DOHH2 (cell line): Measurements from ENCODE around the gene ERFL.

Source experiments
- H3F3A ChIP-seq: fragments of 200-600 bp; sonication (generic), shearing (Covaris generic); 2 replicates; pipeline ENCODE4 v1.6.0; 2016; ENCODE audit warnings: antibody characterized with exemption, mild to moderate bottlenecking; ENCODE audit not compliant: control insufficient read depth, insufficient read depth
- H3K27ac ChIP-seq: fragments of 200-600 bp; sonication (generic); 2 replicates; pipeline ENCODE4 v1.5.1; 2014; ENCODE audit warnings: low read depth, mild to moderate bottlenecking, low read length, moderate library complexity
- H3K27me3 ChIP-seq: fragments of 200-600 bp; sonication (generic); 2 replicates; pipeline ENCODE4 v1.6.1; 2014; ENCODE audit warnings: mild to moderate bottlenecking, low read length, mixed read lengths; ENCODE audit not compliant: control insufficient read depth
- H3K36me3 ChIP-seq: fragments of 200-600 bp; sonication (generic); 2 replicates; pipeline ENCODE4 v1.6.1; 2014; ENCODE audit warnings: mild to moderate bottlenecking, low read length, moderate library complexity, mixed read lengths; ENCODE audit not compliant: control insufficient read depth
- H3K4me1 ChIP-seq: fragments of 200-600 bp; sonication (generic); 2 replicates; pipeline ENCODE4 v1.6.1; 2014; ENCODE audit warnings: mild to moderate bottlenecking, low read length, mixed read lengths; ENCODE audit not compliant: control insufficient read depth
- H3K4me2 ChIP-seq: fragments of 200-600 bp; sonication (generic); 2 replicates; pipeline ENCODE4 v1.6.0; 2014; ENCODE audit warnings: mild to moderate bottlenecking, low read length, moderate library complexity
- H3K4me3 ChIP-seq: fragments of 200-600 bp; sonication (generic); 2 replicates; pipeline ENCODE4 v1.5.1; 2014; ENCODE audit warnings: mild to moderate bottlenecking, low read length, mixed read lengths
- H3K79me2 ChIP-seq: fragments of 200-600 bp; sonication (generic); 2 replicates; pipeline ENCODE4 v1.6.1; 2014; ENCODE audit warnings: mild to moderate bottlenecking, low read length, mixed read lengths; ENCODE audit not compliant: control insufficient read depth
- H3K9me2 ChIP-seq: fragments of 200-600 bp; sonication (generic); replicated peaks from 2 replicates; pipeline ENCODE4 v1.6.1; 2014; ENCODE audit warnings: mild to moderate bottlenecking, low read length, mixed read lengths; ENCODE audit not compliant: control insufficient read depth
- H3K9me3 ChIP-seq: fragments of 200-600 bp; sonication (generic); 2 replicates; pipeline ENCODE4 v1.6.1; 2014; ENCODE audit warnings: antibody characterized with exemption, low read length, mixed read lengths; ENCODE audit not compliant: control insufficient read depth, insufficient read depth
- H4K20me1 ChIP-seq: fragments of 200-600 bp; sonication (generic); 2 replicates; pipeline ENCODE4 v1.6.0; 2014; ENCODE audit warnings: low read depth, mild to moderate bottlenecking, antibody characterized with exemption, low read length, moderate library complexity; ENCODE audit not compliant: control insufficient read depth, insufficient read depth
- CTCF ChIP-seq: fragments of 200-600 bp; sonication (generic); IDR thresholded peaks from one replicate; pipeline ENCODE4 v1.5.1; 2014; ENCODE audit warnings: antibody characterized with exemption, mild to moderate bottlenecking, low read depth, low read length; ENCODE audit not compliant: poor library complexity, severe bottlenecking
- EZH2phosphoT487 ChIP-seq: fragments of 200-600 bp; sonication (generic); IDR thresholded peaks from 2 replicates; pipeline ENCODE4 v1.6.1; 2017; ENCODE audit warnings: borderline replicate concordance, mild to moderate bottlenecking, antibody characterized with exemption, low read length, moderate library complexity, mixed read lengths

Gene ERFL

GRCh38 chr19:41934849-41935374 lies 6.7 kb upstream of the ERFL start:
- H3K4me3 ChIP-seq = peak overlapping the region; percentile 3
- H3K36me3 ChIP-seq = peaks cover 16% of the 10 kb centered on the region
- H3F3A ChIP-seq = peaks cover 56% of the 10 kb centered on the region
- H3K4me1 ChIP-seq = peaks cover 88% of the 10 kb centered on the region
- peak overlapping the region; percentile 76 for H3K27ac ChIP-seq
- no peaks in the 10 kb centered on the region for H3K9me2 ChIP-seq
- TF ChIP-seq CTCF (peak; percentile 99), EZH2phosphoT487 (no peak)
- H4K20me1 ChIP-seq = no peaks in the 10 kb centered on the region
- peaks cover 20% of the 10 kb centered on the region for H3K79me2 ChIP-seq
- no peaks in the 10 kb centered on the region for H3K27me3 ChIP-seq
- H3K9me3 ChIP-seq = no peaks in the 10 kb centered on the region
- peak overlapping the region; percentile 89 for H3K4me2 ChIP-seq

- peaks cover 55% of the 10 kb centered on the region for H3F3A ChIP-seq
- peak overlapping the region; percentile 76 for H3K27ac ChIP-seq
- no peak for TF ChIP-seq CTCF
- H3K9me2 ChIP-seq = no peaks in the 10 kb centered on the region
- H3K27me3 ChIP-seq = no peaks in the 10 kb centered on the region
- peak overlapping the region; percentile 3 for H3K4me3 ChIP-seq
- H4K20me1 ChIP-seq = no peaks in the 10 kb centered on the region
- H3K4me2 ChIP-seq = peak overlapping the region; percentile 89
- peaks cover 96% of the 10 kb centered on the region for H3K4me1 ChIP-seq
- H3K36me3 ChIP-seq = peaks cover 23% of the 10 kb centered on the region
- peaks cover 22% of the 10 kb centered on the region for H3K79me2 ChIP-seq
- H3K9me3 ChIP-seq = no peaks in the 10 kb centered on the region
Measured at GRCh38 chr19:41933693-41934426, 5.6 kb upstream of the ERFL start.

GRCh38 chr19:41932720-41933332 lies 4.6 kb upstream of the ERFL start:
- no peaks in the 10 kb centered on the region for H4K20me1 ChIP-seq
- H3K27ac ChIP-seq = peak overlapping the region; percentile 76
- peaks cover 89% of the 10 kb centered on the region for H3K4me1 ChIP-seq
- TF ChIP-seq CTCF (no peak), EZH2phosphoT487 (no peak)
- peaks cover 25% of the 10 kb centered on the region for H3K36me3 ChIP-seq
- H3K9me2 ChIP-seq = no peaks in the 10 kb centered on the region
- H3K9me3 ChIP-seq = no peaks in the 10 kb centered on the region
- H3K27me3 ChIP-seq = no peaks in the 10 kb centered on the region
- H3F3A ChIP-seq = peaks cover 52% of the 10 kb centered on the region
- peaks cover 25% of the 10 kb centered on the region for H3K79me2 ChIP-seq
- peak overlapping the region; percentile 89 for H3K4me2 ChIP-seq
- H3K4me3 ChIP-seq = peak overlapping the region; percentile 91
